GM19324 (cell line): ENCODE data around the gene PLB1.
"Not testable (repeated sequence)": the region's sequence is repeated elsewhere in the genome, so short reads cannot be mapped to it uniquely, and the experiment has no call there.

Experiments
- ATAC-seq: cut with Tn5 transposase; IDR thresholded peaks from one replicate; pipeline ENCODE4 v1.9.1; 2021; ENCODE audit warnings: mild to moderate bottlenecking, moderate library complexity; ENCODE audit not compliant: unreplicated experiment, low FRiP score

PLB1 gene

DNA sequence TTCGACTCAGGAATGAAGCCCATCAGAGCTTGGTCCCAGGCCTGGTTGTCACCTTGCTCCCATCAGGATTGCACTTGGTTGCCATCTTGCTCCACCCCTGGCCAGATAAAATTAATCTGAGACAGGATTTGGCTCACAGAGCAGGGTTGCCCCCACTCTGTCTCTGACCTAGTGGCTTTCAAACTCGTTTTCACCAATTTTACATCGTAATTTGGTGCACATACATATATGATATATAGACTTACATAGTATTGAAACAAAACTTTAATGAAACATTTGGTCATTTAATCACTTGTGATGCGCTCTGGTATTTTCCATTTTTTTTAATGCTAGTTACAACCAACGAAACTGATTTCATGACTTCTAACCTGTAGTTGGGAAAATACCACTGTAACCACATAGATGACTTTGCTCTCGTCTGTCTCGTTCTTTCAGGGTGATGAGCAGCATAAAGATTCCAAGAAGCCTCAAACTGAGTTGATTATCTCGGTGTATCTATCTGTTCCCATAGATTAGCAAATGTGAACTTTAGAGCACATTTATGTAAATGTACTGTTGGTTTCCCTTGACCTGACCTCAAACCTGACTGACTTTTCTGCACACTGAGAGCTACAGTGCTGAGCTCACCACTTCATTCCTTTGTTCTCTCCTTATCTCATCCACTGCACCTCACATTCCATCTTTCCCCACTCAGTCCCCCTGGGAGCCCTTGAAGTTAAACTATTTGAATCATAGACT lies 30.5 kb upstream of the PLB1 start:
- no peak for ATAC-seq

DNA sequence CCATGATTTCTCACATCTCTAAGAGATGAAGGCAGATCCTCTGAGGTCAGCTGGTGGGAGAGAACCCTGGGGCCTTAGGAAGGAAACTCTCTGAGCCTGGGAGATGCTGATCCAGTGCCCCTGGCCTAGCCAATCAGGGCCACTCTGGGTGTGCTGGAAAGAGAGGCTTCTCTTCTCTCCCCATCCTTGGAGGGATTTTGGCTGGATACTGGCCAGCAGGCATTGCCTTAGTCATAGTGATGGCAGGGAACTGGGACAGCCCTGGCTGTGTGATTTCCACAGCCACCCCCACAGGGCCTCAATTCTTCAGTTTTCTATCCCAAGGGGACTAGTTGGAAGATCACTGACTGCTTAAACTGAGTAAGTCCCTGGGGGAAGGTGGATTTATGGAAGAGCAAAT lies 26.6 kb upstream of the PLB1 start:
- ATAC-seq = no peak

DNA sequence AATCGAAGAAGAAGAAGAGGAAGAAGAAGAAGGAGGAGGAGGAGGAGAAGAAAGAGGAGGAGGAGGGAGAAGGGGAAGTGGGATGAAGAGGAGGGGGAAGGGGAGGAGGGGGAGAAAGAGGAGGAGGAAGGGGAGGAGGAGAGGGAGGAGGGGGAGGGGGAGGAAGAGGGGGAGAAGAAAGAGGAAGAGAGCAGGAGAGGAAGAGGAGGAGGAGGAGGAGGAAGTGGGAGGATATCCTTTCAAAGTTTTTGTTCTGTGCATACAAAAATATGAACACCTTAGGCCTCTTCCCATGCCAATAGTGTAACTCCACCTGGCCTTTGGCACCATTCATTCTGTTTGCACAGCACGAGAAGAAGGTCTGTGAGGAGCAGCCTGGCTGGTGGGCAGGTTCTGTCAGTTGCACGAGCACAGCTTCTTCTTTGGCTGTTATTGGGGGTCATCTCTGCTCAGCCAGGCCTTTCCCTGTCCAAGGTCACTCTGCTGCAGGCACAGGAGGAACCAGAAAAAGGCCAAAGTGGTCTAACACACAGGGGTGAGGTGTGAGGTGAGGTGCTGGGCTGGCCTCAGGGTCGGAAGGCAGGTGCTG lies 25.8 kb upstream of the PLB1 start:
- ATAC-seq = no peak

DNA sequence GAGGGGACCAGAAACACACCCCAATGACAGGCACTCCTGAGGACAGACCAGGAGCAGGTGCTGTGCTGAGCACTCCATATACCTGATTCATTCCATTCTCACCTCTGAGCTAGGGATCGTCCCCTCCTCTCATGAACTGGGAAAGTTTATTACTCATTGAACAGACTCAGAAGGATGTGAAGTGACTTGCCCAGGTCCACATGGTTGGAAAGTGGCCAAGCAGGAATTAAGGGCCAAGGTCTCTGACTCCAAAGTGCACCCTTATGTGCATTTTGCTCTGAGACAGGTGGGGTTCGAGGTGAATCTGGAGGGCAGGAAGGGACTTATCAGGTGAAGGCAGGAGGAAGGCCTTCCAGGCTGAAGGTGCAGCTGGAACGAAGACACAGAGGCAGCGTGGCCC lies 25.1 kb upstream of the PLB1 start:
- ATAC-seq = no peak

DNA sequence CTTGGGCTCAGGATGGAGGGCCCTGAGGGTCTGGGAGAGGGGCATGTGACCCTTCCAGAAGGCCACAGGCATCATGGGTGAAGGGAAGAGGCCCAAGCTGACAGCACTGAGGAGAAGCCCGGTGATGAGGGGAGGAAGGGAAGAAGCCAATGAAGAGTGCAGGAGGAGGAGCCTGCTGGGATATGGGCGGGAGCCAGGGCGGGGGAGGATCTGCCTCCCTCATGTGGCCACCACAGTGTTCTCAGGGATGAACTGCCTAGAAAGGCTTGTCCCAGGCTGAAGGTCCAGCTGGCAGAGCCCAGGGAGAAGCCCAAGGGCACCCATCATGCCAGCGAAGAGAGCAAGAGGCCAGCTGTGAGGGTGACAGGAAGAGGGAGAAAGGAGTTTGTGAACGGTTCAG lies 24.6 kb upstream of the PLB1 start:
- ATAC-seq = no peak

DNA sequence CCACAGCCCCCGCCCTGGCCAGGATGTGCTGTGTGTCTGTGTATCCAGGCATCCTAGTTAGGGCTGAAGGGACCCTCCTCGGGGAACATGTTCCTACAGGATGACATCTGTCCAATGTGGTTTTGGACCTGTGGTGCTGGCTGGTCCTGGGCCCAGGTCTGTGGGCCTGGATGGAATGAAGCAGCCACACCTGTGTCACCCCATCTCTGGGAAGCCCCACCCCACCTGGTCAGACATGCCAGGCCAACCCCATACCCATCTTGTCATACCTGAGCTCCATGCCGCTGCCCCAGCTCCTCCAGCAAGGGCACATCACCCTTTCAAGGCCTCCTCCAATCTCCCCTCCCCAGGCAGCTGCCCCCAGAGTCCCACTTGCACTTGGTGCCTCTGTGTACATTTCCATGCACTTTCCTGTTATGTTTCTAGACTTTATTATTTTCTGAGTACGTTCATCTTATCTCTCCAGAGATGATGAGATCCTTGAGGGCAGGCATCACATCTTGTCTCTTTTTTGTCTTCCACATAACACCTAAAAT lies 24.1 kb upstream of the PLB1 start:
- no peak for ATAC-seq

DNA sequence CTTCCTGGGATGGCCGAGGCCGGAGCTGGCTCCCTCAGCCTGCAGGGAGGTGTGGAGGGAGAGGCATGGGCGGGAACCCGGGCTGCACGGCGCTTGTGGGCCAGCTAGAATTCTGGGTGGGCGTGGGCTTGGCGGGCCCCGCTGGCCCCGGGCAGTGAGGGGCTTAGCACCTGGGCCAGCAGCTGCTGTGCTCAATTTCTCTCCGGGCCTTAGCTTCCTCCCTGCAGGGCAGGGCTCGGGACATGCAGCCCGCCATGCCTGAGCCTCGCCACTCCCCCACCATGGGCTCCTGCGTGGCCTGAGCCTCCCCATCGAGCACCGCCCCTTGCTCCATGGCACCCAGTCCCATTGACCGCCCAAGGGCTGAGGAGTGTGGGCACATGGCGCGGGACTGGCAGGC lies 23.2 kb upstream of the PLB1 start:
- ATAC-seq = not testable (repeated sequence)

DNA sequence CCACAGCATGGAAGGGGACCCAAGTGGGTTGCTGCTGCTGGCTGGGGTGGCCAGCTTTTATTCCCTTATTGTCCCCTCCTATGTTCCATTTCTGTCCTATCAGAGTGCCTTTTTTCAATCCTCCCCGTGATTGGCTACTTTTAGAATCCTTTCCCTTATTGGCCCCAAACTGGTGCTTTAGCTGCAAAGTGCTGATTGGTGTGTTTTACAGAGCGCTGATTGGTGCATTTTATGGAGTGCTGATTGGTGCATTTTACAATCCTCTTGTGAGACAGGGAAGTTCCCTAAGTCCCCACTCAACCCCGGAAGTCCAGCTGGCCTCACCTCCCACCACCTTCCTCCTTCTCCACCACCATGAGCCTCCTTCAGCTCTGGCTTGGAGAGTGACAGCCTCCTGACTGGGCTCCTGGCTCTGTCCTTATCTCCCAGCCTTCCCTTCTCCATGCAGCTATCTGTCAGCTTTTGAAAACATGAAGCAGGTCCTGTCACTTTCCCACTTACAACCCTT lies 20.7 kb upstream of the PLB1 start:
- ATAC-seq = no peak

DNA sequence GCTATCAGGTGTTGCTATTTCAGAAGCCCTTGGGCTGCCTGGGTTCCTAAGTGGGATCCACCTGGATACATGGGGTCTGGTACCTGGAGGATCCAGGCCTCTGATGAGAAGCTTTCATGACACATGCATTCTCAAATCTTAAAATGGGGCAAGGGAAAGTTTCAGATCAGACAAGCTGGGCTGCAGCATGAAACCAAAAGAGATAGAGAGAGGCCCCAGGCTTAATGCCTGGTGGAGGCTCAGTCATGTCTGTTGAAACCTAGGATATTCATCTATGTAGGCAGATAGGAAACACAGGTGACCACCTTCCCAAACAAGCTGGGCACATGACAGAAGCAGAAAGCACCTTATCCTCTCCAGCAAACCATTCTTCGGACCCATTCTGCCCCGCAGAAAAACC lies 18.8 kb upstream of the PLB1 start:
- ATAC-seq = no peak

DNA sequence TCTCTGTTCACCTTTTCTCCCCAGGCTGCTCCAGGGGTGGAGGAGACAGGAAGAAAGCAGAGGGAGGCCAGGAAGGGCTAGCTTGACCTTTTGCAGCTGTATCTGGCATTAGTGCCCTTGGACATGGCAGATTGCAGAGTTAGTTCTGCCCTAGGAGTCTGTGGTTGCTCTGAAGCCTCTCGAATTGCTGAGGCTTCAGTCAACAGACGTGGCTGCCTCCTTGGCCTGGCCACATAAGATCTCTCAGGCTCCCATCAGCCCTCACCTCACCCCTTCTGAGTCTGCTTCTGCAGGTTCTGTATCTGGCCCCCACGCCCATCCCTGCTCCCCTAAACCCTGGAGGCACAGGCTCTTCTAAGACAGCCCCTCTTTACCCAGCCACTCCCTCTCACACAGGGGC lies 18.2 kb upstream of the PLB1 start:
- ATAC-seq = no peak

DNA sequence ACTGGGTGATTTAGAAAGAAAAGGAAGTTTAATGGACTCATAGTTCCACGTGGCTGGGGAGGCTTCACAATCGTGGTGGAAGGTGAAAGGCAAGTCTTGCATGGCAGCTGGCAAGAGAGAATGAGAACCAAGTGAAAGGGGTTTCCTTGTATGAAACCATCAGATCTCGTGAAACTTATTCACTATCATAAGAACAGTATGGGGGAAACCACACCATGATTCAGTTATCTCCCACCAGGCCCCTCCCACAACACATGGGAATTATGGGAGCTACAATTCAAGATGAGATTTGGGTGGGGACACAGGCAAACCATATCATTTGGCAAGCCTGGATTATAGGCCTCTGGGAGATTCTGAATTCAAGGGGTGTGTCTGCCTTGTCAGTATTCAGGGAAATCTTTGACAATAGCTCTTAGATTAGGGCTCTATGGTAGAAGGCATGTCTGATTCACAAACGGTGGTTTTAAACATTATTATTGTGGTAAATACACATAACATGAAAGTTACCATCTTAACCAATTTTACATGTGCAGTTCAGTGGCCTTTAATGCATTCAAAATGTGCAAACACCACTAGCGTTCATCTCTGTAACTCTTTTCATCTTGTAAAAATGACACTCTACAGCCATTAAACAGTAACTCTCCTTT lies 15.3 kb upstream of the PLB1 start:
- ATAC-seq = no peak

DNA sequence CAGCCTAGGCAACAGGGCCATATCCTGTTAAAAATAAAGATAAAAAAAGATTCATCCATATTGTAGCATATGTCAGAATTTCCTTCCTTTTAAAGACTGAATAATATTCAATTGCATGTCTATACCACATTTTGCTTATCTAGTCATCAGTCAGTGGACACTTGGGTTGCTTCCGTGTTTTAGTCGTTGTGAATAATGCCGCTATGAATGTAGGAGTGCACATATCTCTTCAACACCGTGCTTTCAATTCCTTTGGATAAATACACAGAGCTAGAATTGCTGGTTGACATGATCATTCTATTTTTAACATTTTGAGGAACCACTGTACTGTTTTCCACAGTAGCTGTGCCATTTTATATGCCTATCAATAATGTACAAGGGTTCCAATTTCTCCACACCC lies 14.0 kb upstream of the PLB1 start:
- no peak for ATAC-seq

DNA sequence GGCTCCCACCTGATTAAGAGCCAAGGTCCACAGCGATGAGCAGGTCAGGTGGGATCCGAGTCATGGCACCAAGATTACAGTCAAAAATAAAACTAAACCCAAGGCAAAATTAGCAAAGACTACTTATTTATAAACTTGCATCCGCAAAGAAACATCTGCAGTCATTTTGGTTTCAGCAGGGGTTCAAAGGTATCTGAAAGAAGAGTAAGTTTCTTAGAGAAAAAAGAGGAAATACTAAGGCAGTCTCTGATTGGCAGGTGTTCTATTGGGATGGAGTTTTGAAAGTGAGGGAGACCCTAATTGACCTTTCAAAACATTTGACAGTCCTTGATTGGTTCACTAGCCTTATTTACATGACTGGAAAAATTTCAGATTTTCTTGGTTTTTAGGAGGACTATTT lies 11.0 kb upstream of the PLB1 start:
- ATAC-seq = no peak

DNA sequence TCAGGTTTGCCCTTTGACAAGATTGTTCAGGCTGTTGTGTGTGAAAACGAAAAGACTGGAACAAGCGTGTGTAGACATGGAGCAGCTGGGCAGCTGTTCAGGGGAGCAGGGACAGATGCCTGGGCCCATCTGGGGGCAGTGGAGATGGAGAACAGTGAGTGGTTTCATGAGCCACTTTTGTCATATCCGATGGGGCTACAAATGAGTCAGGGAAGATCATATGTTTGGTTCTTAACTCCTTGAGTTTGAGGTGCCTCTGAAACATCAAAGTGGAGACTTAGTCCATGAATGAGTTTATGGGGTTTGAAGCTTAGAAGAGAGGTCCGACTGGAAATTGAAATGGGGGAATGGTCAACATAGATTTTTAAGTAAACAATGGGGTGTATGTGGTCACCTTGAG lies 9.3 kb upstream of the PLB1 start:
- ATAC-seq = no peak

DNA sequence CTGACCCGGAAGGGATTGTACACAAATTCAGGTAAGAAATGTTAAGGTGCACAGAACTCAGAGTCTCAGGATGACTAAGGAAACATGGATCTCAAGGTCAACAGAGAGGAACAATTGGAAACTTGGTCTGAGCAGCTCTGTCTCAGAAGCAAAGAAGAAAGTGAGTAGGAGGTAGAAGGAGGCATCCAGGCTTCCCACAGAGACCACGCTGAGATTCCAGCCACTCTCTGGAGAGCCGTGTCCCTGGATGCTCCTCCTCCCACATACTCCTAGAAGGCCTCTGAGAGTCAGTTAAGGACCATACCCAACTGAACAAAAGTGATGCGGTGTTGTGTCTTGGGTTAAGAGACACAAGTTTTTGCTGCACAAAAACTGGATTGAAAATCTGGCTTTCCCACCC lies 8.6 kb upstream of the PLB1 start:
- ATAC-seq = no peak

DNA sequence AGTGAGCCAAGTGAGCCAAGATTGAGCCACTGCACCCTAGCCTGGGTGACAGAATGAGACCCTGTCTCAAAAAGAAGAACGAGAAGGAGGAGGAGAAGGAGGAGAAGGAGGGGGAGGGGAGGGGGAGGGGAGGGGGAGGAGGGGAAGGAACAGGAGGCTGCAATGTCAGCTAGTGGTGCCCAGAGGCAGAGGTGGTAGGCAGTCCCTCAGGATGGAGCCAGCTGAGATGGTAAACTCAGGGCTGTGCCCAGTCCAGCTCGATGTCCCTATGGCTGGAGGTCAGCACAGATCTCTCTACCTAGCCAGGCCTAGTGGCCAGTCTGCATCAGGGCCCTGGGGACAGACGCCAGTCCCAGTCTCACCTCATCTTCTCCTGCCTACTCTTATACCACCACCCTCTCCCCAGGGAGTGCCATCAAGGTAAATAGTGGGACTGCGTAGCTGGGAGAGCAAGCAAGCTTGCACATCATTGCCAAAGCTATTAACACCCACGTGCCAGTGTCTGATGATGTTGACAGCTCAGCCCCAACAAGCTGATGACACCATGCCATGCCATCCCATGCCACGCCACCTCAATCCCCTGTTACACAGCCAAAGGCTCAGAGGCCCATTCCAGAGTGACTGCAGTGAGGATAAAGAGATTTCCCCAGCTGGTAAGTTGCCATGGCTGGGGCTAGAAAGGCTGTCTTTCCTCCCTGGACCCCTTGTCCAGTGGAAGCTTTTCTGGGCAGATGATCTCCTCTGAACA lies 7.6 kb upstream of the PLB1 start:
- ATAC-seq = no peak

DNA sequence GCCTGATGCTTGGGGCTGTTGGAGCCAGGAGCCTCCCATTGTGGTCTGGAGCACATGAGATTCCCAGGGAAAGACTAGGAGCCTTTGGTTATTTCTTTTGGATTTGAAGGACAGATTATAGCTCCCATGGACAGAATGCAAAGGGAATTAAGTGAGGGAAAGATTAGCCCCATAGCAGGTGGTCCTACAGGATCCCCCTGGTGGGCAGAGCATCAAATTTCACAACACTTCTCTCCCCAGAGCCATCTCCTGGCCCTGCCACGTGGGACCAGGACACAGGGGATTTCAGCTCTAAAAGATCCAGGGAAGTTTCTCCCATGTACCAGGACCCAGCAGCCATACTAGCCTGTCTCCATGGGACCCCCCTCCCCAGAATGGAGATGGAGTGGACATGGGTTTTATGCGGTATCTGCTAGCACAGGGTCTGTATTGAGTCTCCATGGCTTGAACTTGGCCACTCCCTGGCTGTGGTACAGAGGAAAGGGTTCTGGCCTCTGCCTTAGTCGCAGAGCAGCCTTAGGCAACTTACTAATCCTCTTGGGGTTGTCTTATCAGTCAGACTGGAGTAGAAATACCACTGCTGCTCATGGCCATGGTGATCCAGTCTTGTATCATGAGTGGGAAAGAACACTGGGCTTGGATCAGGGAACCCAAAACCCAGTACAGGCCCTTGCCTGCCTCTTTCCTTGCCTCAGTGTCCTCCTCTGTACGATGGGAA lies 6.8 kb upstream of the PLB1 start:
- no peak for ATAC-seq

DNA sequence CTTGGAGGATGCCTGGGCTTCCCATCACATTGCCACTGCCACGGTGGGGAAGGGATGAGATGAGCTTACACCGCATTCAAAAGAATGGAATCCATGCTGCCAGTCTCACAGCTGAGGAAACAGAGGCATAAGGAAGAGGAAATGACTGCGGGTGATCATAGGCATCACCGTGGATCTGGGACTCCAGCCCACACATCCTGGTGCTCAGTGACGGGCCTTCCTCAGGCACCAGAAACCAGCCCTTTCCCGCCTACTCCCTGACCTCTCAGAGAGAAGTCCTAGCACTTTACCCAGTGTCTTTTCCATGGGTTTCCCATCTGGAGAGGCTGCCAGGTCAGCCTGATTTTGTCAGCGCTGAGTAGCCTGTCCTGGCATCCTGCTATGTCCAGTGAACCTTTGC lies 5.3 kb upstream of the PLB1 start:
- ATAC-seq = no peak

DNA sequence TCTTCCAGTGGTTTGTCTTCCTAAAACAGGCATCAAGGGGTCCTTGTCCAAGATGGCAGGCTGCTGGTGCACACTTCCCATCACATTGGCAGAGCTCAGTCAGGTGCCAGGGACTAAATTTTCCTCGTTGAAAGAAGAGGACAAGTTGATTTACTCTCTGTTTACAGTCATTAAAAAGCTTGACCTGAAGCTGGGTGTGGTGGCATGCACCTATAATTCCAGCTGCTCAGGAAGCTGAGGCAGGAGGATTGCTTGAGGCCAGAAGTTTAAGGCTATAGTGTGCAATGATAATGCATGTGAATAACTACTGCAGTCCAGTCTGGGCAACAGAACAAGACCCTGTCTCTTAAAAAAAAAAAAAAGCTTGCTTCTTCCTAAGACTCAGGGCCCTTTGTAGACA lies 3.6 kb upstream of the PLB1 start:
- ATAC-seq = no peak

DNA sequence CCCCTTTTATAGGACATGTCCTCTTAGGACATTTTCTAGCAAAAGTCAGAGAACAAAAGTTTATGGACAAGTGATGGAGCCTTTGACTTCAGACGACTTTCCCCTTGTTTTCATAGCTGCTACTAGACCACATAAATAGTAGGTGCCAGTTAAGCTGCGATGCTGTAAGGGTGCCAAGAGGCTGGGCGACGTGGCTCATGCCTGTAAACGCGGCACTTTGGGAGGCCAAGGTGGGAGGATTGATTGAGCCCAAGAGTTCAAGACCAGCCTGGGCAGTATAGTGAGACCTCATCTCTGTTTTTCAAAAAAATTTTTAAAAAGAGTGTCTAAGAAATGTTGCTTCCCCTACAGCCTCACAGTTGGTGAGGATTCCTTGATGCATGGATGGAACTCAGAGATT lies 2.2 kb upstream of the PLB1 start:
- no peak for ATAC-seq
